Right lobe of liver (tissue), 4 donors: Measurements from ENCODE around the gene C10orf120.

Source experiments
- POLR2A ChIP-seq: fragments of 450-650 bp; IDR thresholded peaks from one replicate; pipeline ENCODE4 v1.6.1; 2017; ENCODE audit warnings: antibody characterized with exemption, mild to moderate bottlenecking
- TF ChIP-seq, protein P1 (sequence below), 4 donors: fragments of 200-600 bp in 3 of 4; fragments of 450-650 bp in 1 of 4; IDR thresholded peaks; one replicate each; pipeline versions ENCODE4 v1.5.1 to v1.8.0; 2016 to 2022; ENCODE audit warnings: antibody characterized with exemption in 4 of 4, mild to moderate bottlenecking in 2 of 4
- donor health status: DM: no; HTN: no; CAD: no.
- donor health status: DM: no; HTN: no; CAD: no.
- donor health status: DM: no; HTN: yes; CAD: no.

GRCh38 chr10:122660696-122661095 lies 39.0 kb downstream of the C10orf120 start:
- TF ChIP-seq, protein P1, sequence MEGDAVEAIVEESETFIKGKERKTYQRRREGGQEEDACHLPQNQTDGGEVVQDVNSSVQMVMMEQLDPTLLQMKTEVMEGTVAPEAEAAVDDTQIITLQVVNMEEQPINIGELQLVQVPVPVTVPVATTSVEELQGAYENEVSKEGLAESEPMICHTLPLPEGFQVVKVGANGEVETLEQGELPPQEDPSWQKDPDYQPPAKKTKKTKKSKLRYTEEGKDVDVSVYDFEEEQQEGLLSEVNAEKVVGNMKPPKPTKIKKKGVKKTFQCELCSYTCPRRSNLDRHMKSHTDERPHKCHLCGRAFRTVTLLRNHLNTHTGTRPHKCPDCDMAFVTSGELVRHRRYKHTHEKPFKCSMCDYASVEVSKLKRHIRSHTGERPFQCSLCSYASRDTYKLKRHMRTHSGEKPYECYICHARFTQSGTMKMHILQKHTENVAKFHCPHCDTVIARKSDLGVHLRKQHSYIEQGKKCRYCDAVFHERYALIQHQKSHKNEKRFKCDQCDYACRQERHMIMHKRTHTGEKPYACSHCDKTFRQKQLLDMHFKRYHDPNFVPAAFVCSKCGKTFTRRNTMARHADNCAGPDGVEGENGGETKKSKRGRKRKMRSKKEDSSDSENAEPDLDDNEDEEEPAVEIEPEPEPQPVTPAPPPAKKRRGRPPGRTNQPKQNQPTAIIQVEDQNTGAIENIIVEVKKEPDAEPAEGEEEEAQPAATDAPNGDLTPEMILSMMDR (IDR thresholded peaks at IDR 0.05) = no peak
- no peak for TF ChIP-seq POLR2A
